Gastrocnemius medialis (tissue), 4 donors: ENCODE measurements around the gene UGT2B15. TPM values are rescaled to one million over a fixed set of nuclear protein-coding genes. Genes with fewer than 3 reads are reported as not detected.

Experiments
- ATAC-seq, 2 donors: fragments of 150-250 bp; one replicate each; pipeline ENCODE4 v1.9.1; 2016
- DNase-seq, 2 donors: peaks; one replicate each; pipeline ENCODE4 v3.0.0-alpha.2; 2019
- H3K27ac ChIP-seq, 4 donors: fragments of 200-600 bp; sonication (generic); 1 replicate in 1 of 4; 2 replicates in 3 of 4; pipeline ENCODE4 v1.5.1; 2016 to 2018; ENCODE audit warnings: mild to moderate bottlenecking in 2 of 4, moderate library complexity in 1 of 4
- H3K27me3 ChIP-seq, 3 donors: fragments of 200-600 bp; sonication (generic) in 2 of 3; 1 replicate in 1 of 3; 2 replicates in 2 of 3; pipeline versions ENCODE4 v1.5.1 to v1.6.0; 2016 to 2019; ENCODE audit warnings: mild to moderate bottlenecking in 1 of 3, moderate library complexity in 1 of 3
- H3K36me3 ChIP-seq, 2 donors: fragments of 200-600 bp; sonication (generic) in 1 of 2; one replicate each; pipeline ENCODE4 v1.5.1; 2017 to 2018
- H3K4me1 ChIP-seq, 2 donors: fragments of 200-600 bp; sonication (generic) in 1 of 2; one replicate each; pipeline ENCODE4 v1.5.1; 2016 to 2017; ENCODE audit warnings: mild to moderate bottlenecking in 2 of 2
- H3K4me3 ChIP-seq, 4 donors: fragments of 200-600 bp; sonication (generic) in 3 of 4; 1 replicate in 1 of 4; 2 replicates in 3 of 4; pipeline ENCODE4 v1.5.1; 2016 to 2019; ENCODE audit warnings: mild to moderate bottlenecking in 2 of 4
- H3K9me3 ChIP-seq, 3 donors: fragments of 200-600 bp; sonication (generic) in 2 of 3; 1 replicate in 1 of 3; 2 replicates in 2 of 3; pipeline ENCODE4 v1.5.1; 2016 to 2019
- POLR2A ChIP-seq, 2 donors: fragments of 450-650 bp; IDR thresholded peaks; one replicate each; pipeline ENCODE4 v1.6.1; 2017; ENCODE audit warnings: antibody characterized with exemption in 2 of 2, mild to moderate bottlenecking in 2 of 2, moderate library complexity in 2 of 2
- in situ Hi-C, 4 donors: fragments of 200-750 bp; cut with MboI; loops; one replicate each; pipeline versions ENCODE4 v1.15.0 to v1.8.0; 2017; ENCODE audit warnings: low sequenced_read_pairs in 4 of 4
- intact Hi-C: fragments of 100-400 bp; cut with DNase I; formaldehyde crosslinking; loops from one replicate; pipeline ENCODE4 v1.15.1; 2023; ENCODE audit warnings: low total_unique reads
- total RNA-seq, 4 donors: library from RNA; depleted of rRNA; stranded (reverse); fragments of >200 nt; gene quantifications; one replicate each; pipeline versions ENCODE4 v1.1.0 to v1.2.3, GENCODE V29; 2016
- TF ChIP-seq, protein P1 (sequence below), 5 experiments: fragments of 450-650 bp in 3 of 5; fragments of 200-600 bp in 2 of 5; sonication (generic) in 2 of 5; IDR thresholded peaks in 4 of 5; conservative IDR thresholded peaks in 1 of 5; 1 replicate in 4 of 5; 2 replicates in 1 of 5; pipeline ENCODE4 v1.5.1; 2016 to 2019; ENCODE audit warnings: antibody characterized with exemption in 5 of 5, mild to moderate bottlenecking in 3 of 5, moderate library complexity in 3 of 5

Gene UGT2B15
- total RNA-seq, 4 donors from 2014 or later, result 0.16 to 0.19 TPM; not detected in 2

- intact Hi-C loops (no loop called here), in situ Hi-C loops (no loop called here)
- ATAC-seq, result no peak
Observed at GRCh38 chr4:68613752-68614151, 56.7 kb downstream of the UGT2B15 start.

GRCh38 chr4:68606240-68606639 lies 64.2 kb downstream of the UGT2B15 start:
- Histone ChIP-seq H3K4me3 (no peak overlapping the region), H3K27ac (no peak overlapping the region), H3K4me1 (no peaks in the 10 kb centered on the region), H3K36me3 (no peaks in the 10 kb centered on the region), H3K9me3 (no peaks in the 10 kb centered on the region), H3K27me3 (no peaks in the 10 kb centered on the region)
- intact Hi-C loops (no loop called here), in situ Hi-C loops (no loop called here)
- no peak for DNase-seq
- TF ChIP-seq, protein P1, sequence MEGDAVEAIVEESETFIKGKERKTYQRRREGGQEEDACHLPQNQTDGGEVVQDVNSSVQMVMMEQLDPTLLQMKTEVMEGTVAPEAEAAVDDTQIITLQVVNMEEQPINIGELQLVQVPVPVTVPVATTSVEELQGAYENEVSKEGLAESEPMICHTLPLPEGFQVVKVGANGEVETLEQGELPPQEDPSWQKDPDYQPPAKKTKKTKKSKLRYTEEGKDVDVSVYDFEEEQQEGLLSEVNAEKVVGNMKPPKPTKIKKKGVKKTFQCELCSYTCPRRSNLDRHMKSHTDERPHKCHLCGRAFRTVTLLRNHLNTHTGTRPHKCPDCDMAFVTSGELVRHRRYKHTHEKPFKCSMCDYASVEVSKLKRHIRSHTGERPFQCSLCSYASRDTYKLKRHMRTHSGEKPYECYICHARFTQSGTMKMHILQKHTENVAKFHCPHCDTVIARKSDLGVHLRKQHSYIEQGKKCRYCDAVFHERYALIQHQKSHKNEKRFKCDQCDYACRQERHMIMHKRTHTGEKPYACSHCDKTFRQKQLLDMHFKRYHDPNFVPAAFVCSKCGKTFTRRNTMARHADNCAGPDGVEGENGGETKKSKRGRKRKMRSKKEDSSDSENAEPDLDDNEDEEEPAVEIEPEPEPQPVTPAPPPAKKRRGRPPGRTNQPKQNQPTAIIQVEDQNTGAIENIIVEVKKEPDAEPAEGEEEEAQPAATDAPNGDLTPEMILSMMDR (IDR thresholded peaks at IDR 0.05 in 4 of 5, conservative IDR thresholded peaks at IDR 0.05 in 1 of 5), result no peak
- TF ChIP-seq POLR2A (IDR thresholded peaks at IDR 0.05), result no peak
- ATAC-seq, result no peak

More at GRCh38 chr4:68613752-68614151, 56.7 kb downstream of the UGT2B15 start:
- Histone ChIP-seq H3K36me3 (no peaks in the 10 kb centered on the region), H3K27ac (no peak overlapping the region), H3K4me1 (no peaks in the 10 kb centered on the region), H3K27me3 (no peaks in the 10 kb centered on the region), H3K9me3 (no peaks in the 10 kb centered on the region), H3K4me3 (no peak overlapping the region)
- no peak for DNase-seq
- no peak for TF ChIP-seq POLR2A (IDR thresholded peaks at IDR 0.05)
- TF ChIP-seq, protein P1 (IDR thresholded peaks at IDR 0.05 in 4 of 5, conservative IDR thresholded peaks at IDR 0.05 in 1 of 5), result no peak

GRCh38 chr4:68599150-68599549 lies 71.3 kb downstream of the UGT2B15 start:
- no peak for ATAC-seq
- Histone ChIP-seq H3K27ac (no peak overlapping the region), H3K9me3 (no peaks in the 10 kb centered on the region), H3K4me1 (no peaks in the 10 kb centered on the region), H3K4me3 (no peak overlapping the region), H3K36me3 (no peaks in the 10 kb centered on the region), H3K27me3 (no peaks in the 10 kb centered on the region)
- TF ChIP-seq, protein P1 (IDR thresholded peaks at IDR 0.05 in 4 of 5, conservative IDR thresholded peaks at IDR 0.05 in 1 of 5), result no peak
- no peak for TF ChIP-seq POLR2A (IDR thresholded peaks at IDR 0.05)
- intact Hi-C loops, result no loop called here
- in situ Hi-C loops, result no loop called here
- no peak for DNase-seq

DNA sequence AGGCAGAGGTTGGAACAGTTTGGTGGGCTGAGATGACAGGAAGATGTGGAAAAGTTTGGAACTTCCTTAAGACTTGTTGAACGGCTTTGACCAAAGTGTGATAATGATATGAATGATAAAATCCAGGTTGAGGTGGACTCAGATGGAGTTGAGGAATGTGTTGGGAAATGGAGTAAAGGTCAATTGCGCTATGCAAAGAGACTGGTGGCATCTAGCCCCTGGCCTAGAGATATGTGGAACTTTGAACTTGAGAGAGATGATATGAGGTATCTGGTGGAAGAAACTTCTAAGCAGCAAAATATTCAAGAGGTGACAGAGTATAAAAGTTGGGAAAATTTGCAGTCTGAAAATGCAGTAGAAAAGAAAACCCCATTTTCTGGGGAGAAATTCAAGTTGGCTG lies 73.0 kb downstream of the UGT2B15 start:
- intact Hi-C loops, result no loop called here
- Histone ChIP-seq H3K27me3 (no peaks in the 10 kb centered on the region), H3K36me3 (no peaks in the 10 kb centered on the region), H3K4me1 (no peaks in the 10 kb centered on the region), H3K27ac (no peak overlapping the region), H3K4me3 (no peak overlapping the region), H3K9me3 (no peaks in the 10 kb centered on the region)
- TF ChIP-seq POLR2A (IDR thresholded peaks at IDR 0.05), result no peak
- TF ChIP-seq, protein P1 (IDR thresholded peaks at IDR 0.05 in 4 of 5, conservative IDR thresholded peaks at IDR 0.05 in 1 of 5), result no peak
- DNase-seq, result no peak
- ATAC-seq, result no peak
- in situ Hi-C loops, result no loop called here

Other genes starting within 250 kb of the UGT2B15 start
- gene TMPRSS11E, start 223.2 kb downstream of the UGT2B15 start, total RNA-seq, result not detected
- 1 to 10 TPM in 1 of 4 donors, not detected in 3; 1.9 TPM for gene UGT2B17, start 94.3 kb downstream of the UGT2B15 start, total RNA-seq
- under 1 TPM in 1 of 4 donors, not detected in 3; 0.18 TPM for gene UGT2B10, start 145.3 kb upstream of the UGT2B15 start, total RNA-seq